Testis (tissue), 2 donors: ENCODE measurements around the gene DBP.

Experiments used
- POLR2A ChIP-seq: fragments of 450-650 bp; IDR thresholded peaks from one replicate; pipeline ENCODE4 v1.6.1; 2017; ENCODE audit warnings: antibody characterized with exemption, mild to moderate bottlenecking, moderate library complexity
- TF ChIP-seq, protein P1 (sequence below), 3 experiments: fragments of 450-650 bp in 2 of 3; fragments of 200-600 bp in 1 of 3; sonication (generic) in 1 of 3; IDR thresholded peaks; one replicate each; pipeline ENCODE4 v1.5.1; 2016 to 2019; ENCODE audit warnings: antibody characterized with exemption in 3 of 3, mild to moderate bottlenecking in 2 of 3, moderate library complexity in 1 of 3

DNA sequence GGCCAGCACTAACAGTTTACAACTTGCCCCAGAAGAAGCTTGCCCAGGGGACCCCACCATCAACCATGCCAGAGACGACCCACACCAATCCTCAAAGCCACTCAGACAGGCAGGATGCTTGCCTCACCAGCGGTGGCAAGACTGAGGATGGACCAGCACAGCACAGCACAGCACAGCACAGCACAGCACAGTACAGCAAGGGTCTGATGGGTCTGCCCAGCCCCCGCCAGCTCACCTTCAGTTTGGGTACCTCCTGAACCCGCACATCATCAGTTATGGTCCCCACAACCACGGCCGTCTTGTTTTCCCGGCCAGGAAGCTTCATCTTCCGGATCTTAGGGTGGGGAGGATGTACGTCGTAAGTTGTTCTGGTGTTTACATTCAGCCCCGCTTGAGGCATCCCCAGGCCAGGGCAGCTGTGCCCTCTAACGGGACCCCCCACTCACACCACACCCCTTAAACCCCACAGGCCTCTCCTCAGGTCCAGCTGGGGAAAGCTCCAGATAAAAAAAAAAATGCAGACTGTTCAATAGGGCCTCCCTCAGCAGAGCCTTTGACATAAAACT, 20.6 kb downstream of the DBP start:
- TF ChIP-seq, protein P1, sequence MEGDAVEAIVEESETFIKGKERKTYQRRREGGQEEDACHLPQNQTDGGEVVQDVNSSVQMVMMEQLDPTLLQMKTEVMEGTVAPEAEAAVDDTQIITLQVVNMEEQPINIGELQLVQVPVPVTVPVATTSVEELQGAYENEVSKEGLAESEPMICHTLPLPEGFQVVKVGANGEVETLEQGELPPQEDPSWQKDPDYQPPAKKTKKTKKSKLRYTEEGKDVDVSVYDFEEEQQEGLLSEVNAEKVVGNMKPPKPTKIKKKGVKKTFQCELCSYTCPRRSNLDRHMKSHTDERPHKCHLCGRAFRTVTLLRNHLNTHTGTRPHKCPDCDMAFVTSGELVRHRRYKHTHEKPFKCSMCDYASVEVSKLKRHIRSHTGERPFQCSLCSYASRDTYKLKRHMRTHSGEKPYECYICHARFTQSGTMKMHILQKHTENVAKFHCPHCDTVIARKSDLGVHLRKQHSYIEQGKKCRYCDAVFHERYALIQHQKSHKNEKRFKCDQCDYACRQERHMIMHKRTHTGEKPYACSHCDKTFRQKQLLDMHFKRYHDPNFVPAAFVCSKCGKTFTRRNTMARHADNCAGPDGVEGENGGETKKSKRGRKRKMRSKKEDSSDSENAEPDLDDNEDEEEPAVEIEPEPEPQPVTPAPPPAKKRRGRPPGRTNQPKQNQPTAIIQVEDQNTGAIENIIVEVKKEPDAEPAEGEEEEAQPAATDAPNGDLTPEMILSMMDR (IDR thresholded peaks at IDR 0.05) = no peak
- no peak for TF ChIP-seq POLR2A
